Transverse colon (tissue), 4 donors: ENCODE data around the gene ATG12.
"Not testable (repeated sequence)": the region's sequence is repeated elsewhere in the genome, so short reads cannot be mapped to it uniquely, and the experiment has no call there.

Source experiments
- EP300 ChIP-seq: sonication (generic); formaldehyde crosslinking; IDR thresholded peaks from one replicate; pipeline ENCODE4 v1.6.1; 2017; ENCODE audit warnings: antibody characterized with exemption, low read depth
- POLR2A ChIP-seq: fragments of 450-650 bp; IDR thresholded peaks from one replicate; pipeline ENCODE4 v1.6.1; 2016; ENCODE audit warnings: antibody characterized with exemption, mild to moderate bottlenecking, moderate library complexity
- POLR2AphosphoS5 ChIP-seq, 3 donors: sonication (generic); formaldehyde crosslinking; IDR thresholded peaks; one replicate each; pipeline ENCODE4 v1.6.1; 2016; ENCODE audit warnings: antibody characterized with exemption in 3 of 3
- TF ChIP-seq, protein P1 (sequence below), 5 experiments: fragments of 200-600 bp in 3 of 5; fragments of 450-650 bp in 2 of 5; sonication (generic) in 3 of 5; IDR thresholded peaks; 1 replicate in 2 of 5; 2 replicates in 3 of 5; pipeline ENCODE4 v1.5.1; 2016 to 2017; ENCODE audit warnings: antibody characterized with exemption in 5 of 5, inconsistent platforms in 3 of 5, mild to moderate bottlenecking in 2 of 5, moderate library complexity in 1 of 5

DNA sequence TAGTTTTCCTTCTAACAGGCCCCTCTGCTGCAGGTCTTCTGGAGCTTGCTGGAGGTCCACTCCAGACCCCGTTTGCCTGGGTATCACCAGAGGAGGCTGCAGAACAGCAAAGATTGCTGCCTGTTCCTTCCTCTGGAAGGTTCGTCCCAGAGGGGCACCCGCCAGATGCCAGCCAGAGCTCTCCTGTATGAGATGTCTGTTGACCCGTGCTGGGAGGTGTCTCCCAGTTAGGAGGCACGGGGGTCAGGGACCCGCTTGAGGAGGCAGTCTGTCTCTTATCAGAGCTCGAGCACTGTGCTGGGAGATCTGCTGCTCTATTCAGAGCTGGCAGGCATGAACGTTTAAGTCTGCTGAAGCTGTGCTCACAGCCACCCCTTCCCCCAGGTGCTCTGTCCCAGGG is 41.1 kb upstream of the ATG12 start:
- TF ChIP-seq, protein P1, sequence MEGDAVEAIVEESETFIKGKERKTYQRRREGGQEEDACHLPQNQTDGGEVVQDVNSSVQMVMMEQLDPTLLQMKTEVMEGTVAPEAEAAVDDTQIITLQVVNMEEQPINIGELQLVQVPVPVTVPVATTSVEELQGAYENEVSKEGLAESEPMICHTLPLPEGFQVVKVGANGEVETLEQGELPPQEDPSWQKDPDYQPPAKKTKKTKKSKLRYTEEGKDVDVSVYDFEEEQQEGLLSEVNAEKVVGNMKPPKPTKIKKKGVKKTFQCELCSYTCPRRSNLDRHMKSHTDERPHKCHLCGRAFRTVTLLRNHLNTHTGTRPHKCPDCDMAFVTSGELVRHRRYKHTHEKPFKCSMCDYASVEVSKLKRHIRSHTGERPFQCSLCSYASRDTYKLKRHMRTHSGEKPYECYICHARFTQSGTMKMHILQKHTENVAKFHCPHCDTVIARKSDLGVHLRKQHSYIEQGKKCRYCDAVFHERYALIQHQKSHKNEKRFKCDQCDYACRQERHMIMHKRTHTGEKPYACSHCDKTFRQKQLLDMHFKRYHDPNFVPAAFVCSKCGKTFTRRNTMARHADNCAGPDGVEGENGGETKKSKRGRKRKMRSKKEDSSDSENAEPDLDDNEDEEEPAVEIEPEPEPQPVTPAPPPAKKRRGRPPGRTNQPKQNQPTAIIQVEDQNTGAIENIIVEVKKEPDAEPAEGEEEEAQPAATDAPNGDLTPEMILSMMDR (IDR thresholded peaks at IDR 0.05) = not testable (repeated sequence)
- not testable (repeated sequence) for TF ChIP-seq POLR2AphosphoS5 (IDR thresholded peaks at IDR 0.05); POLR2A; EP300
